CD4-positive, alpha-beta T cell treated with Interleukin-21 for 1 hour (primary cell): ENCODE data around the gene IDS.
"Not testable (repeated sequence)": the region's sequence is repeated elsewhere in the genome, so short reads cannot be mapped to it uniquely, and the experiment has no call there.

ENCODE experiments used
- DNase-seq: peaks from one replicate; pipeline ENCODE4 v3.0.0-alpha.2; 2020

IDS gene

GRCh38 chrX:149497626-149498025 is 7.5 kb downstream of the IDS start:
- DNase-seq, result no peak

- DNase-seq, result no peak
Observed at GRCh38 chrX:149497054-149497453, 8.1 kb downstream of the IDS start.

GRCh38 chrX:149495573-149496071 is 9.5 kb downstream of the IDS start:
- DNase-seq, result no peak

GRCh38 chrX:149494844-149495565 is 10.1 kb downstream of the IDS start:
- no peak for DNase-seq

- DNase-seq, result no peak
Observed at GRCh38 chrX:149493567-149494562, 11.2 kb downstream of the IDS start.

GRCh38 chrX:149491812-149492211 is 13.3 kb downstream of the IDS start:
- no peak for DNase-seq

- DNase-seq, result no peak
Observed at GRCh38 chrX:149490100-149490499, 15.0 kb downstream of the IDS start.

GRCh38 chrX:149488411-149489052 is 16.6 kb downstream of the IDS start:
- DNase-seq, result peak; percentile 6

- DNase-seq, result not testable (repeated sequence)
Observed at GRCh38 chrX:149488008-149488407, 17.1 kb downstream of the IDS start.

- peak; percentile 45 for DNase-seq
Observed at GRCh38 chrX:149487292-149487691, 17.8 kb downstream of the IDS start.

- DNase-seq, result peak; percentile 10
Observed at GRCh38 chrX:149476513-149476912, 28.6 kb downstream of the IDS start.

GRCh38 chrX:149473966-149474365 is 31.1 kb downstream of the IDS start:
- DNase-seq, result no peak

GRCh38 chrX:149473092-149473491 is 32.0 kb downstream of the IDS start:
- no peak for DNase-seq

- no peak for DNase-seq
Observed at GRCh38 chrX:149472625-149473024, 32.5 kb downstream of the IDS start.

- no peak for DNase-seq
Observed at GRCh38 chrX:149471397-149471796, 33.7 kb downstream of the IDS start.

- peak; percentile 55 for DNase-seq
Observed at GRCh38 chrX:149470955-149471354, 34.2 kb downstream of the IDS start.

GRCh38 chrX:149469406-149469805 is 35.7 kb downstream of the IDS start:
- DNase-seq, result no peak

- DNase-seq, result no peak
Observed at GRCh38 chrX:149467920-149468319, 37.2 kb downstream of the IDS start.

GRCh38 chrX:149467461-149467860 is 37.6 kb downstream of the IDS start:
- DNase-seq, result no peak

- DNase-seq, result no peak
Observed at GRCh38 chrX:149462849-149463248, 42.3 kb downstream of the IDS start.

- no peak for DNase-seq
Observed at GRCh38 chrX:149461746-149462145, 43.4 kb downstream of the IDS start.

- DNase-seq, result no peak
Observed at GRCh38 chrX:149458586-149458985, 46.5 kb downstream of the IDS start.
